ENCODE results near the gene RCAN1. TPM values are rescaled to one million over a fixed set of nuclear protein-coding genes. Genes with fewer than 3 reads are reported as not detected.

Gene RCAN1
- total RNA-seq, 1 experiment from 2014 or later, result 9.7 TPM

- H3K27ac ChIP-seq (ENCODE audit: low read depth, low read length), result no peak overlapping the region
- no peak for DNase-seq (ENCODE audit: low read depth, low spot score)
- no peak for ATAC-seq
- TF ChIP-seq POLR2AphosphoS5 (IDR thresholded peaks at IDR 0.05; ENCODE audit: low read depth, low read length) (no peak), YY1 (IDR thresholded peaks at IDR 0.05; ENCODE audit: extremely low read depth, insufficient replicate concordance, low read depth, low read length) (no peak), FOSL1 (IDR thresholded peaks at IDR 0.05; ENCODE audit: low read depth) (no peak), TCF7L2 (IDR thresholded peaks at IDR 0.05; ENCODE audit: borderline replicate concordance, extremely low read depth, insufficient read depth, insufficient read length) (no peak), CTCF (IDR thresholded peaks at IDR 0.05 in 2 of 3, conservative IDR thresholded peaks at IDR 0.05 in 1 of 3; ENCODE audit: borderline replicate concordance in 1 of 3, insufficient read depth in 1 of 3, low read depth in 2 of 3, low read length in 2 of 3) (no peak), ZNF274 (IDR thresholded peaks at IDR 0.05; ENCODE audit: low read depth, low read length) (no peak), ZFX (IDR thresholded peaks at IDR 0.05) (no peak), JUND (IDR thresholded peaks at IDR 0.05) (no peak), POLR2A (IDR thresholded peaks at IDR 0.05; ENCODE audit: borderline replicate concordance, extremely low read depth, insufficient read depth, insufficient read length) (no peak)
- no peaks in the 10 kb centered on the region for H3K36me3 ChIP-seq (ENCODE audit: control insufficient read depth in 1 of 2, insufficient read depth in 2 of 2, low read length in 2 of 2)
- H3K9ac ChIP-seq (ENCODE audit: low read length), result no peak overlapping the region
- H3K27me3 ChIP-seq (ENCODE audit: insufficient read depth, low read length), result no peaks in the 10 kb centered on the region
- ChIA-PET RAD21 (ENCODE audit: low non-redundant PET in 1 of 2, low total read pairs in 2 of 2, uncharacterized antibody in 2 of 2, unreplicated experiment in 2 of 2) (no interaction called here), POLR2A (no interaction called here), CTCF (interaction anchor here (1.0 to 2.1 kb wide), 2 partner anchors 10 to 11 kb away, joined by 4 to 7 read pairs; no protein-coding TSS in a partner anchor)
- BruUV-seq (replicated peaks), result no TSS peak
- H3K79me2 ChIP-seq (ENCODE audit: insufficient read depth, low read length), result no peaks in the 10 kb centered on the region
- no peaks in the 10 kb centered on the region for H3K9me3 ChIP-seq (ENCODE audit: control insufficient read depth in 1 of 2, insufficient read depth in 1 of 2, low read depth in 1 of 2, low read length in 2 of 2)
- H3K9me2 ChIP-seq (ENCODE audit: insufficient read depth), result no peaks in the 10 kb centered on the region
- no peak overlapping the region for H3K4me2 ChIP-seq (ENCODE audit: low read length)
- H3K4me3 ChIP-seq (replicated peaks in 1 of 2; ENCODE audit: low read depth in 1 of 2, low read length in 2 of 2), result no peak overlapping the region
- H2AFZ ChIP-seq (ENCODE audit: low read depth, low read length, poor library complexity, severe bottlenecking), result no peak overlapping the region
- H3K4me1 ChIP-seq (ENCODE audit: control insufficient read depth in 1 of 2, insufficient read depth in 2 of 2, low read length in 2 of 2), result no peaks in the 10 kb centered on the region
- no peaks in the 10 kb centered on the region for H4K20me1 ChIP-seq (ENCODE audit: insufficient read depth)
- intact Hi-C loops (cut with micrococcal nuclease), result no loop called here
These were observed 22.6 kb downstream of the RCAN1 start for GRCh38 chr21:34592120-34592955.
